CD14-positive monocyte (primary cell): ENCODE results near the gene PCDH1. TPM values are rescaled to one million over a fixed set of nuclear protein-coding genes. Genes with fewer than 3 reads are reported as not detected.
A peak's percentile ranks its signal among the peaks of the same experiment; 100 is the strongest.

Source experiments
- DNase-seq, 3 donors: peaks; one replicate each; pipeline ENCODE4 v3.0.0-alpha.2; 2011 to 2022
- H2AFZ ChIP-seq: 2 replicates; pipeline ENCODE4 v1.6.0; 2012; ENCODE audit warnings: mild to moderate bottlenecking, low read depth, low read length, inconsistent platforms; ENCODE audit not compliant: insufficient read depth, poor library complexity, severe bottlenecking
- H3K27ac ChIP-seq, 2 donors: 1 replicate in 1 of 2; 2 replicates in 1 of 2; pipeline ENCODE4 v1.5.1; 2012 to 2013; ENCODE audit warnings: low read length in 2 of 2, control low read depth in 1 of 2, inconsistent platforms in 1 of 2, low read depth in 1 of 2, mild to moderate bottlenecking in 1 of 2
- H3K27me3 ChIP-seq, 2 donors: one replicate each; pipeline versions ENCODE4 v1.6.0 to v1.6.1; 2011 to 2013; ENCODE audit warnings: low read length in 2 of 2; ENCODE audit not compliant: control insufficient read depth in 2 of 2, insufficient read depth in 2 of 2
- H3K36me3 ChIP-seq, 2 donors: replicated peaks in 1 of 2; 1 replicate in 1 of 2; 2 replicates in 1 of 2; pipeline versions ENCODE4 v1.5.1 to v1.6.1; 2012 to 2013; ENCODE audit warnings: low read length in 2 of 2, control low read depth in 1 of 2, inconsistent platforms in 1 of 2, mild to moderate bottlenecking in 1 of 2; ENCODE audit not compliant: insufficient read depth in 2 of 2, control insufficient read depth in 1 of 2
- H3K4me1 ChIP-seq, 2 donors: 1 replicate in 1 of 2; 2 replicates in 1 of 2; pipeline versions ENCODE4 v1.5.1 to v1.6.1; 2012 to 2013; ENCODE audit warnings: low read length in 2 of 2, control low read depth in 1 of 2, inconsistent platforms in 1 of 2, mild to moderate bottlenecking in 1 of 2, moderate library complexity in 1 of 2; ENCODE audit not compliant: insufficient read depth in 2 of 2, control insufficient read depth in 1 of 2
- H3K4me2 ChIP-seq: replicated peaks from 2 replicates; pipeline ENCODE3; 2012; ENCODE audit warnings: low read length, moderate library complexity, mild to moderate bottlenecking; ENCODE audit not compliant: poor library complexity, severe bottlenecking; ENCODE audit errors: extremely low read depth
- H3K4me3 ChIP-seq, 3 experiments: fragments of 200-600 bp in 1 of 3; sonication (generic) in 1 of 3; replicated peaks in 1 of 3; 1 replicate in 2 of 3; 2 replicates in 1 of 3; pipeline ENCODE4 v1.5.1; 2011 to 2013; ENCODE audit warnings: low read length in 3 of 3, mild to moderate bottlenecking in 3 of 3, control low read depth in 2 of 3, low read depth in 2 of 3, inconsistent platforms in 1 of 3, moderate library complexity in 1 of 3
- H3K79me2 ChIP-seq: 2 replicates; pipeline ENCODE4 v1.6.0; 2012; ENCODE audit warnings: mild to moderate bottlenecking, control low read depth, inconsistent platforms, low read length, moderate library complexity; ENCODE audit not compliant: insufficient read depth
- H3K9ac ChIP-seq: 2 replicates; pipeline ENCODE4 v1.6.0; 2017; ENCODE audit warnings: low read length, mild to moderate bottlenecking; ENCODE audit not compliant: insufficient read depth, poor library complexity, severe bottlenecking
- H3K9me3 ChIP-seq, 2 donors: replicated peaks in 1 of 2; 1 replicate in 1 of 2; 2 replicates in 1 of 2; pipeline versions ENCODE4 v1.5.1 to v1.6.1; 2012 to 2013; ENCODE audit warnings: low read length in 2 of 2, control low read depth in 1 of 2; ENCODE audit not compliant: control insufficient read depth in 1 of 2, insufficient read depth in 1 of 2
- H4K20me1 ChIP-seq: 2 replicates; pipeline ENCODE4 v1.6.0; 2012; ENCODE audit warnings: mild to moderate bottlenecking, low read length, control low read depth, moderate library complexity; ENCODE audit not compliant: insufficient read depth
- H3K27ac Mint-ChIP-seq, 7 donors: one replicate each; pipeline ENCODE4 v1.8.0; 2020; ENCODE audit warnings: mild to moderate bottlenecking in 7 of 7, mixed read lengths in 7 of 7, moderate library complexity in 6 of 7, inconsistent platforms in 2 of 7
- H3K27me3 Mint-ChIP-seq, 3 donors: one replicate each; pipeline ENCODE4 v1.8.0; 2021 to 2022; ENCODE audit warnings: low read depth in 3 of 3, mild to moderate bottlenecking in 3 of 3, mixed read lengths in 3 of 3, moderate library complexity in 3 of 3, inconsistent platforms in 1 of 3
- H3K36me3 Mint-ChIP-seq, 2 donors: one replicate each; pipeline ENCODE4 v1.8.0; 2020; ENCODE audit warnings: mixed read lengths in 2 of 2, inconsistent platforms in 1 of 2, mild to moderate bottlenecking in 1 of 2
- H3K4me1 Mint-ChIP-seq: one replicate; pipeline ENCODE4 v1.8.0; 2020; ENCODE audit warnings: mild to moderate bottlenecking, mixed read lengths
- H3K4me3 Mint-ChIP-seq, 2 donors: one replicate each; pipeline ENCODE4 v1.8.0; 2020; ENCODE audit warnings: mild to moderate bottlenecking in 2 of 2, mixed read lengths in 2 of 2, moderate library complexity in 1 of 2
- H3K9me3 Mint-ChIP-seq, 7 donors: one replicate each; pipeline ENCODE4 v1.8.0; 2020 to 2022; ENCODE audit warnings: mixed read lengths in 7 of 7, mild to moderate bottlenecking in 6 of 7, moderate library complexity in 6 of 7, inconsistent platforms in 2 of 7
- CTCF ChIP-seq: fragments of 200-600 bp; IDR thresholded peaks from one replicate; pipeline ENCODE4 v1.8.0; 2022; ENCODE audit warnings: antibody characterized with exemption, mild to moderate bottlenecking
- WGBS: methylation state at CpG from one replicate; pipeline ENCODE4 v1.1.5; 2013; ENCODE audit warnings: missing lambda C conversion rate; ENCODE audit not compliant: insufficient coverage; 5-methylcytosine and 5-hydroxymethylcytosine counted together
- intact Hi-C, 2 donors: fragments of 100-400 bp; cut with micrococcal nuclease; formaldehyde crosslinking; loops; one replicate each; pipeline versions ENCODE4 v1.15.0 to v1.15.1; 2023
- polyA plus RNA-seq, 3 donors: library from polyadenylated mRNA; depleted of rRNA in 1 of 3; unstranded in 2 of 3; stranded (reverse) in 1 of 3; fragments of 300-500 nt in 2 of 3; fragments of >200 nt in 1 of 3; fragmentation: Illumina TruSeq in 2 of 3; gene quantifications; 1 replicate in 2 of 3; 2 replicates in 1 of 3; pipeline ENCODE4 v1.2.3, GENCODE V29; 2012 to 2021

Gene PCDH1
- polyA plus RNA-seq, 3 donors, result not detected

DNA sequence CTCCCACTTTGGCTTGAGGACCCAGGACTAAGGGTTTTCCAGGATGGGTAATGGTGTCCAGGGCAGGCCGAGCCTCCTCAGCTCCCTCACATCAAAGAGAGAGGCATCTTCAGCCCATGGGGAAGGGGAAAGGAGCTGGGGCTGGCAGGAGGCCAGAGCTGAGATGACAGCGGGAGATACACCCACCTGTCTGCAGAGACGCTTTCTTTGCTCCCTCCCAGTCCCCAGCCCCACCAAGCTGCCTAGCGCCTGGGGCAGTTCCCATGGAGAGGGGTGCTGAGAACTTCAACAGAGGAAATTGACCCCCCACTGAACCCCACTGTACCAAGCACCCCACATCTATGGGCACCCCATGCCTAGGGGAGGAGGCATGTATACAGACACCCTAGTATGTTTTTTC lies 10.6 kb downstream of the PCDH1 start:
- H3K9me3 Mint-ChIP-seq, result no peaks in the 10 kb centered on the region
- Histone ChIP-seq H3K9ac (no peak overlapping the region), H3K9me3 (no peaks in the 10 kb centered on the region), H3K4me1 (no peaks in the 10 kb centered on the region), H3K4me3 (no peak overlapping the region), H3K36me3 (no peaks in the 10 kb centered on the region), H3K4me2 (no peak overlapping the region), H4K20me1 (no peaks in the 10 kb centered on the region), H3K27me3 (peaks cover 3 to 19% of the 10 kb centered on the region in 2 donors), H3K79me2 (no peaks in the 10 kb centered on the region), H2AFZ (no peak overlapping the region), H3K27ac (no peak overlapping the region)
- TF ChIP-seq CTCF, result no peak
- WGBS, result no CpG with 5 or more reads among the region's 4 CpGs
- H3K4me3 Mint-ChIP-seq, result peak overlapping the region in 1 of 2 donors; percentile 58
- no peak for DNase-seq
- no peaks in the 10 kb centered on the region for H3K36me3 Mint-ChIP-seq
- H3K27me3 Mint-ChIP-seq, result peaks cover 22 to 31% (median 25%) of the 10 kb centered on the region in 3 donors
- H3K4me1 Mint-ChIP-seq, result no peaks in the 10 kb centered on the region
- intact Hi-C loops, result no loop called here
- no peak overlapping the region for H3K27ac Mint-ChIP-seq

DNA sequence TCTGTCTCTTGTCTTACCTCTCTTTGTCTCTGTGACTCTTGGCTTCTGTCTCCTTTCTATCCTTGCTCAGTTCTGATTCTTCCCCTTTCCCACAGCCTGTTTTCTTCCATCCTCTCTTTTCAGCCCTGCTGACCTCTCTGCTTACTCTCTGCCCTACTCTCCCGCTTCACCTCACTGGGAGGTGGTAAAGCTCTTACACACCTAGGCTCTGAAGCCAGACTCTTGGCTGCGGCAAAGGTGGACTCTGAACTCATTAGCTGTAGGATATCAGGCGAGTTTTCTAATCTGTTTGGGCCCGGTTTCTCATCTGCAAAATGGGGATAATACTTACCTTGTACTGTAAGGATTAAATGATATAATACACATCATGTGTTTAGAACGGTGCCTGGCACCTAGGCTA lies 11.1 kb downstream of the PCDH1 start:
- WGBS, result no CpG with 5 or more reads among the region's 5 CpGs
- no peaks in the 10 kb centered on the region for H3K36me3 ChIP-seq
- Mint-ChIP-seq H3K4me3 (no peak overlapping the region), H3K27ac (no peak overlapping the region), H3K4me1 (no peaks in the 10 kb centered on the region), H3K27me3 (peaks cover 23 to 29% (median 27%) of the 10 kb centered on the region in 3 donors), H3K9me3 (no peaks in the 10 kb centered on the region), H3K36me3 (no peaks in the 10 kb centered on the region)
- H4K20me1 ChIP-seq, result no peaks in the 10 kb centered on the region
- no peak overlapping the region for H2AFZ ChIP-seq
- H3K79me2 ChIP-seq, result no peaks in the 10 kb centered on the region
- no peaks in the 10 kb centered on the region for H3K9me3 ChIP-seq
- H3K4me2 ChIP-seq, result no peak overlapping the region
- no peak overlapping the region for H3K27ac ChIP-seq
- no peaks in the 10 kb centered on the region for H3K4me1 ChIP-seq
- no peak overlapping the region for H3K4me3 ChIP-seq
- intact Hi-C loops, result no loop called here
- H3K9ac ChIP-seq, result no peak overlapping the region
- no peak for TF ChIP-seq CTCF
- peaks cover 3 to 14% of the 10 kb centered on the region in 2 donors for H3K27me3 ChIP-seq
- DNase-seq, result no peak
